Endodermal cell (in vitro differentiated cells): ENCODE results near the gene BNC1. TPM values are rescaled to one million over a fixed set of nuclear protein-coding genes. Genes with fewer than 3 reads are reported as not detected.

Source experiments
- DNase-seq: peaks from one replicate; pipeline ENCODE4 v3.0.0-alpha.2; 2017
- H3K27ac ChIP-seq: 2 replicates; pipeline ENCODE4 v1.5.1; 2013; ENCODE audit warnings: mild to moderate bottlenecking, low read depth, low read length, moderate library complexity
- H3K27me3 ChIP-seq: 2 replicates; pipeline ENCODE4 v1.6.1; 2013; ENCODE audit warnings: mild to moderate bottlenecking, low read length, moderate library complexity; ENCODE audit not compliant: insufficient read depth, control insufficient read depth, poor library complexity, severe bottlenecking
- H3K36me3 ChIP-seq: 2 replicates; pipeline ENCODE4 v1.7.0; 2013; ENCODE audit warnings: mild to moderate bottlenecking, low read length, moderate library complexity; ENCODE audit not compliant: control insufficient read depth, insufficient read depth
- H3K4me1 ChIP-seq: one replicate; pipeline ENCODE4 v1.7.0; 2013; ENCODE audit warnings: low read length; ENCODE audit not compliant: control insufficient read depth, insufficient read depth
- H3K4me3 ChIP-seq: 2 replicates; pipeline ENCODE4 v1.5.1; 2013; ENCODE audit warnings: mild to moderate bottlenecking, low read length, moderate library complexity
- H3K9ac ChIP-seq: 2 replicates; pipeline ENCODE4 v1.6.1; 2013; ENCODE audit warnings: mild to moderate bottlenecking, low read length, moderate library complexity; ENCODE audit not compliant: poor library complexity, severe bottlenecking; ENCODE audit errors: extremely low read depth
- H3K9me3 ChIP-seq: 2 replicates; pipeline ENCODE4 v1.6.1; 2013; ENCODE audit warnings: mild to moderate bottlenecking, low read length, moderate library complexity; ENCODE audit not compliant: control insufficient read depth
- H3K27ac Mint-ChIP-seq: 2 replicates; pipeline ENCODE4 v1.8.0; 2020; ENCODE audit warnings: mixed read lengths
- H3K27me3 Mint-ChIP-seq: 2 replicates; pipeline ENCODE4 v1.8.0; 2021; ENCODE audit warnings: mild to moderate bottlenecking, mixed read lengths; ENCODE audit not compliant: insufficient read depth
- H3K36me3 Mint-ChIP-seq: 2 replicates; pipeline ENCODE4 v1.8.0; 2020; ENCODE audit warnings: low read depth, mixed read lengths
- H3K4me1 Mint-ChIP-seq: 2 replicates; pipeline ENCODE4 v1.8.0; 2020; ENCODE audit warnings: mixed read lengths
- H3K4me3 Mint-ChIP-seq: 2 replicates; pipeline ENCODE4 v1.8.0; 2020; ENCODE audit warnings: mild to moderate bottlenecking, moderate library complexity, mixed read lengths
- H3K9me3 Mint-ChIP-seq: 2 replicates; pipeline ENCODE4 v1.8.0; 2020; ENCODE audit warnings: mild to moderate bottlenecking, mixed read lengths
- CTCF ChIP-seq: fragments of 200-600 bp; sonication (generic); conservative IDR thresholded peaks from 2 replicates; pipeline ENCODE4 v1.5.0; 2021; ENCODE audit warnings: antibody characterized with exemption, mild to moderate bottlenecking
- WGBS, 2 experiments: methylation state at CpG; one replicate each; pipeline versions ENCODE4 v1.1.5 to v1.1.7; 2013; ENCODE audit warnings: missing lambda C conversion rate in 2 of 2, mixed read lengths in 1 of 2; ENCODE audit not compliant: insufficient coverage in 1 of 2, insufficient read length in 1 of 2; 5-methylcytosine and 5-hydroxymethylcytosine counted together
- total RNA-seq, 2 donors: library from RNA; stranded (reverse); fragmentation: NEBNext Ultra II Directional in 1 of 2; extraction: Animal tissue kit (Norgen Biotek cat#: 25700) in 1 of 2; gene quantifications; 2 replicates in 1 of 2; 3 replicates in 1 of 2; pipeline ENCODE4 v1.2.1, GENCODE V29; 2021

The BNC1 gene
- total RNA-seq, 2 donors from 2014 or later, result not detected

- Mint-ChIP-seq H3K4me1 (peaks cover 9% of the 10 kb centered on the region), H3K9me3 (no peaks in the 10 kb centered on the region), H3K36me3 (no peaks in the 10 kb centered on the region), H3K4me3 (no peak overlapping the region), H3K27ac (no peak overlapping the region), H3K27me3 (peaks cover 3% of the 10 kb centered on the region)
- Histone ChIP-seq H3K36me3 (no peaks in the 10 kb centered on the region), H3K9ac (no peak overlapping the region), H3K4me3 (no peak overlapping the region), H3K9me3 (no peaks in the 10 kb centered on the region), H3K4me1 (no peaks in the 10 kb centered on the region), H3K27ac (no peak overlapping the region), H3K27me3 (no peaks in the 10 kb centered on the region)
- no peak for TF ChIP-seq CTCF
- WGBS, 2 experiments, result 78 to 79% methylated on average over 4 to 5 of the region's 5 CpGs
- no peak for DNase-seq
Measured at GRCh38 chr15:83310521-83311456, 26.3 kb upstream of the BNC1 start.

GRCh38 chr15:83308671-83309070, 24.2 kb upstream of the BNC1 start:
- no peaks in the 10 kb centered on the region for H3K9me3 Mint-ChIP-seq
- H3K27ac Mint-ChIP-seq, result no peak overlapping the region

GRCh38 chr15:83306561-83306960, 22.1 kb upstream of the BNC1 start:
- H3K9me3 Mint-ChIP-seq, result no peaks in the 10 kb centered on the region
- no peaks in the 10 kb centered on the region for H3K36me3 Mint-ChIP-seq
- no peaks in the 10 kb centered on the region for H3K27me3 ChIP-seq
- H3K4me3 Mint-ChIP-seq, result no peak overlapping the region
- no peak for DNase-seq
- no peak overlapping the region for H3K27ac ChIP-seq
- H3K27ac Mint-ChIP-seq, result no peak overlapping the region
- no peak overlapping the region for H3K4me3 ChIP-seq
- no peaks in the 10 kb centered on the region for H3K4me1 ChIP-seq
- H3K9me3 ChIP-seq, result no peaks in the 10 kb centered on the region
- no peaks in the 10 kb centered on the region for H3K27me3 Mint-ChIP-seq
- TF ChIP-seq CTCF, result no peak
- peaks cover 16% of the 10 kb centered on the region for H3K4me1 Mint-ChIP-seq
- no peak overlapping the region for H3K9ac ChIP-seq
- no peaks in the 10 kb centered on the region for H3K36me3 ChIP-seq
- 80 to 100% methylated on average over 1 of the region's 3 CpGs for WGBS, 2 experiments

More at GRCh38 chr15:83308671-83309070, 24.2 kb upstream of the BNC1 start:
- no peaks in the 10 kb centered on the region for H3K27me3 ChIP-seq
- no peak for DNase-seq
- Mint-ChIP-seq H3K4me3 (no peak overlapping the region), H3K36me3 (no peaks in the 10 kb centered on the region), H3K4me1 (peaks cover 16% of the 10 kb centered on the region), H3K27me3 (peaks cover under 1% of the 10 kb centered on the region)
- H3K36me3 ChIP-seq, result no peaks in the 10 kb centered on the region
- H3K27ac ChIP-seq, result no peak overlapping the region
- no peak overlapping the region for H3K9ac ChIP-seq
- H3K9me3 ChIP-seq, result no peaks in the 10 kb centered on the region
- no peak for TF ChIP-seq CTCF
- no peak overlapping the region for H3K4me3 ChIP-seq
- no peaks in the 10 kb centered on the region for H3K4me1 ChIP-seq
- WGBS, 2 experiments, result 91 to 100% methylated on average over 4 to 5 of the region's 5 CpGs
